ENCODE results near the gene CPB1. TPM values are rescaled to one million over a fixed set of nuclear protein-coding genes. Genes with fewer than 3 reads are reported as not detected.

CPB1 gene
- total and polyA plus RNA-seq, 2 of the 8 experiments (the other 6 are each of a cell fraction or from before 2014, with no cell fraction given): not detected

- TF ChIP-seq CHD7 (IDR thresholded peaks at IDR 0.05; ENCODE audit: insufficient replicate concordance, low read length): no peak
- no peak for TF ChIP-seq ZNF274 (IDR thresholded peaks at IDR 0.05; ENCODE audit: borderline replicate concordance, extremely low read depth, low read length)
These were observed 35.1 kb upstream of the CPB1 start (continued) for GRCh38 chr3:148792516-148792915.
